Naive thymus-derived CD4-positive, alpha-beta T cell (primary cell): ENCODE data around the gene TBC1D5. TPM values are rescaled to one million over a fixed set of nuclear protein-coding genes. Genes with fewer than 3 reads are reported as not detected.

Experiments
- ATAC-seq: fragments of 150-1000 bp; cut with Tn5 transposase; 2 replicates; pipeline ENCODE4 v1.10.0; 2021; ENCODE audit warnings: mild to moderate bottlenecking, moderate library complexity
- CTCF ChIA-PET: fragments of 350-600 bp; sonication (Branson Sonifier 250); formaldehyde crosslinking; loops from one replicate; lab custom pipeline; 2021; ENCODE audit warnings: antibody characterized with exemption; lab: Charles Lee
- POLR2A ChIA-PET: fragments of 350-600 bp; sonication (Branson Sonifier 250); formaldehyde crosslinking; loops from one replicate; lab custom pipeline; 2021; ENCODE audit warnings: antibody characterized with exemption, inconsistent platforms; lab: Charles Lee
- DNase-seq, 9 donors: peaks; one replicate each; pipeline versions ENCODE4 v3.0.0 to v3.0.0-alpha.2; 2020 to 2022; ENCODE audit warnings: mixed read lengths in 1 of 9
- H3K27ac ChIP-seq: one replicate; pipeline ENCODE4 v1.7.0; 2013; ENCODE audit warnings: mild to moderate bottlenecking, low read depth, low read length, moderate library complexity
- H3K27me3 ChIP-seq, 2 donors: one replicate each; pipeline ENCODE4 v1.7.0; 2013; ENCODE audit warnings: low read length in 2 of 2, mild to moderate bottlenecking in 2 of 2, moderate library complexity in 2 of 2; ENCODE audit not compliant: control insufficient read depth in 2 of 2, insufficient read depth in 2 of 2
- H3K36me3 ChIP-seq, 3 experiments: 1 replicate in 2 of 3; 2 replicates in 1 of 3; pipeline ENCODE4 v1.7.0; 2013; ENCODE audit warnings: low read length in 3 of 3, mild to moderate bottlenecking in 3 of 3, moderate library complexity in 1 of 3; ENCODE audit not compliant: insufficient read depth in 3 of 3, control insufficient read depth in 2 of 3
- H3K4me1 ChIP-seq, 2 donors: one replicate each; pipeline ENCODE4 v1.7.0; 2013; ENCODE audit warnings: low read length in 2 of 2, mild to moderate bottlenecking in 2 of 2, moderate library complexity in 1 of 2; ENCODE audit not compliant: control insufficient read depth in 2 of 2, insufficient read depth in 2 of 2
- H3K4me3 ChIP-seq: 2 replicates; pipeline ENCODE4 v1.7.0; 2013; ENCODE audit warnings: mild to moderate bottlenecking, low read length
- H3K9me3 ChIP-seq, 3 experiments: 1 replicate in 2 of 3; 2 replicates in 1 of 3; pipeline ENCODE4 v1.7.0; 2013; ENCODE audit warnings: low read length in 3 of 3; ENCODE audit not compliant: control insufficient read depth in 2 of 3
- H3K27ac Mint-ChIP-seq, 9 donors: one replicate each; pipeline ENCODE4 v1.8.0; 2020 to 2022; ENCODE audit warnings: mixed read lengths in 9 of 9, mild to moderate bottlenecking in 8 of 9, moderate library complexity in 5 of 9, inconsistent platforms in 2 of 9
- H3K27me3 Mint-ChIP-seq, 5 donors: one replicate each; pipeline ENCODE4 v1.8.0; 2021 to 2022; ENCODE audit warnings: mixed read lengths in 5 of 5, mild to moderate bottlenecking in 1 of 5
- H3K36me3 Mint-ChIP-seq, 5 donors: one replicate each; pipeline ENCODE4 v1.8.0; 2020 to 2022; ENCODE audit warnings: mixed read lengths in 5 of 5, mild to moderate bottlenecking in 3 of 5, inconsistent platforms in 1 of 5
- H3K4me1 Mint-ChIP-seq, 7 donors: one replicate each; pipeline ENCODE4 v1.8.0; 2020 to 2022; ENCODE audit warnings: mixed read lengths in 7 of 7, mild to moderate bottlenecking in 3 of 7, inconsistent platforms in 1 of 7
- H3K4me3 Mint-ChIP-seq, 10 donors: one replicate each; pipeline ENCODE4 v1.8.0; 2020 to 2022; ENCODE audit warnings: mild to moderate bottlenecking in 10 of 10, mixed read lengths in 10 of 10, moderate library complexity in 6 of 10, inconsistent platforms in 2 of 10
- H3K9me3 Mint-ChIP-seq, 11 donors: one replicate each; pipeline ENCODE4 v1.8.0; 2020 to 2022; ENCODE audit warnings: mixed read lengths in 11 of 11, mild to moderate bottlenecking in 4 of 11, inconsistent platforms in 1 of 11, moderate library complexity in 1 of 11
- intact Hi-C, 2 donors: fragments of 100-400 bp; cut with micrococcal nuclease; formaldehyde crosslinking; loops; one replicate each; pipeline ENCODE4 v1.15.1; 2023
- polyA plus RNA-seq, 2 donors: library from polyadenylated mRNA; unstranded; fragments of 300-500 nt; fragmentation: Illumina TruSeq; gene quantifications; one replicate each; pipeline ENCODE4 v1.2.3, GENCODE V29; 2021
- total RNA-seq, 6 experiments: library from RNA in 5 of 6; stranded (reverse) in 5 of 6; gene quantifications; 1 replicate in 5 of 6; 2 replicates in 1 of 6; pipeline ENCODE4 v1.2.3 and lab custom pipeline; 2021 to 2026

The TBC1D5 gene
- total and polyA plus RNA-seq, 7 experiments from 2014 or later, result 30.5 to 54.0 (median 37.4) TPM

- no peak overlapping the region for H3K4me3 Mint-ChIP-seq
- Histone ChIP-seq H3K4me1 (no peaks in the 10 kb centered on the region), H3K27ac (no peak overlapping the region), H3K27me3 (no peaks in the 10 kb centered on the region), H3K36me3 (no peaks in the 10 kb centered on the region), H3K9me3 (no peaks in the 10 kb centered on the region), H3K4me3 (no peak overlapping the region)
- H3K27ac Mint-ChIP-seq, result no peak overlapping the region
- H3K9me3 Mint-ChIP-seq, result no peaks in the 10 kb centered on the region
- DNase-seq (no peak), ATAC-seq (no peak)
- intact Hi-C loops, result no loop called here
- no peaks in the 10 kb centered on the region for H3K4me1 Mint-ChIP-seq
- ChIA-PET POLR2A (interaction anchor here (0.6 kb wide), 1 partner anchor 1802 kb away, joined by 3 read pairs; no protein-coding TSS in a partner anchor), CTCF (interaction anchor here (0.6 kb wide), 1 partner anchor 1661 kb away, joined by 6 read pairs; no protein-coding TSS in a partner anchor)
- H3K27me3 Mint-ChIP-seq, result no peaks in the 10 kb centered on the region
- peaks cover 0 to 32% (median 19%) of the 10 kb centered on the region in 5 donors for H3K36me3 Mint-ChIP-seq
Measured at GRCh38 chr3:17551895-17552294, 190.5 kb downstream of the TBC1D5 start.

GRCh38 chr3:17551333-17551732 lies 191.1 kb downstream of the TBC1D5 start:
- intact Hi-C loops, result no loop called here
- no peaks in the 10 kb centered on the region for H3K9me3 ChIP-seq
- H3K27me3 Mint-ChIP-seq, result no peaks in the 10 kb centered on the region
- ATAC-seq (no peak), DNase-seq (no peak)
- POLR2A ChIA-PET, result no interaction called here
- H3K36me3 ChIP-seq, result no peaks in the 10 kb centered on the region
- CTCF ChIA-PET, result no interaction called here
- H3K4me3 ChIP-seq, result no peak overlapping the region
- no peak overlapping the region for H3K27ac Mint-ChIP-seq
- H3K27me3 ChIP-seq, result no peaks in the 10 kb centered on the region
- no peaks in the 10 kb centered on the region for H3K4me1 ChIP-seq
- peaks cover 0 to 29% (median 15%) of the 10 kb centered on the region in 5 donors for H3K36me3 Mint-ChIP-seq
- no peak overlapping the region for H3K27ac ChIP-seq
- H3K4me1 Mint-ChIP-seq, result no peaks in the 10 kb centered on the region
- H3K9me3 Mint-ChIP-seq, result no peaks in the 10 kb centered on the region
- H3K4me3 Mint-ChIP-seq, result no peak overlapping the region

GRCh38 chr3:17550624-17551023 lies 191.8 kb downstream of the TBC1D5 start:
- ChIA-PET CTCF (no interaction called here), POLR2A (no interaction called here)
- H3K9me3 Mint-ChIP-seq, result no peaks in the 10 kb centered on the region
- peaks cover 0 to 28% (median 10%) of the 10 kb centered on the region in 5 donors for H3K36me3 Mint-ChIP-seq
- H3K27me3 Mint-ChIP-seq, result no peaks in the 10 kb centered on the region
- no peaks in the 10 kb centered on the region for H3K9me3 ChIP-seq
- no peaks in the 10 kb centered on the region for H3K27me3 ChIP-seq
- H3K4me3 ChIP-seq, result no peak overlapping the region
- no peaks in the 10 kb centered on the region for H3K4me1 Mint-ChIP-seq
- no peak overlapping the region for H3K27ac ChIP-seq
- intact Hi-C loops, result no loop called here
- no peak for ATAC-seq
- H3K36me3 ChIP-seq, result no peaks in the 10 kb centered on the region
- H3K4me1 ChIP-seq, result no peaks in the 10 kb centered on the region
- DNase-seq, result no peak
- no peak overlapping the region for H3K4me3 Mint-ChIP-seq
- no peak overlapping the region for H3K27ac Mint-ChIP-seq

GRCh38 chr3:17546500-17547255 lies 195.8 kb downstream of the TBC1D5 start:
- no peaks in the 10 kb centered on the region for H3K27me3 ChIP-seq
- ChIA-PET CTCF (no interaction called here), POLR2A (no interaction called here)
- intact Hi-C loops, result no loop called here
- H3K9me3 ChIP-seq, result no peaks in the 10 kb centered on the region
- Mint-ChIP-seq H3K27me3 (no peaks in the 10 kb centered on the region), H3K36me3 (peaks cover 0 to 30% (median 13%) of the 10 kb centered on the region in 5 donors), H3K27ac (no peak overlapping the region), H3K4me3 (no peak overlapping the region), H3K4me1 (no peaks in the 10 kb centered on the region), H3K9me3 (peaks cover 0 to 4% (median 0%) of the 10 kb centered on the region in 11 donors)
- no peaks in the 10 kb centered on the region for H3K36me3 ChIP-seq
- no peaks in the 10 kb centered on the region for H3K4me1 ChIP-seq
- ATAC-seq, result no peak
- no peak for DNase-seq
- H3K27ac ChIP-seq, result no peak overlapping the region
- H3K4me3 ChIP-seq, result no peak overlapping the region

DNA sequence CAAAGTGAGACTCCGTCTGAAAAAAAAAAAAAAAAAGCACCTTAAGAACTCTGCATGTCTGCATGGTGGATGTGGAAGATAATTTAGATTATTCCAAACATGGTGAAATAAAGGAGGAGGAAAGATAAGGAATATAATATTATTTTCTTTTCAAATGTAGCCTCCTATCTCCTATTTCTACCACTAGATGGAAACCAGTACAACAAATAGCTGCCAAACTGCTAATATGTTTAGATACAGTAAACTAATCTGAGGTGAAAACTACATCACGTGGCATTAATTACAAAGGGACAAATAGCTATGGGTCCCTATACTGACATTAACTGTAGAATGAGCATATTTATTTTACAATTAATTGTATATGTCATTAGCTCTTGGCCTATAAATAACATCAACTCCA lies 197.8 kb downstream of the TBC1D5 start:
- no peak for DNase-seq
- H3K27me3 Mint-ChIP-seq, result no peaks in the 10 kb centered on the region
- peaks cover 0 to 4% (median 0%) of the 10 kb centered on the region in 11 donors for H3K9me3 Mint-ChIP-seq
- H3K27ac Mint-ChIP-seq, result no peak overlapping the region
- no peak overlapping the region for H3K4me3 Mint-ChIP-seq
- H3K27me3 ChIP-seq, result no peaks in the 10 kb centered on the region
- H3K9me3 ChIP-seq, result no peaks in the 10 kb centered on the region
- no peak overlapping the region for H3K27ac ChIP-seq
- no peak for ATAC-seq
- H3K36me3 ChIP-seq, result no peaks in the 10 kb centered on the region
- intact Hi-C loops, result no loop called here
- CTCF ChIA-PET, result no interaction called here
- H3K4me3 ChIP-seq, result no peak overlapping the region
- POLR2A ChIA-PET, result interaction anchor here (0.7 kb wide), 1 partner anchor 1099 kb away, joined by 5 read pairs; no protein-coding TSS in a partner anchor
- no peaks in the 10 kb centered on the region for H3K4me1 Mint-ChIP-seq
- H3K36me3 Mint-ChIP-seq, result peaks cover 0 to 32% (median 18%) of the 10 kb centered on the region in 5 donors
- no peaks in the 10 kb centered on the region for H3K4me1 ChIP-seq

- intact Hi-C loops, result no loop called here
- Mint-ChIP-seq H3K36me3 (peaks cover 0 to 43% (median 18%) of the 10 kb centered on the region in 5 donors), H3K9me3 (peaks cover 0 to 6% (median 0%) of the 10 kb centered on the region in 11 donors), H3K27me3 (no peaks in the 10 kb centered on the region), H3K27ac (no peak overlapping the region), H3K4me1 (no peaks in the 10 kb centered on the region), H3K4me3 (no peak overlapping the region)
- Histone ChIP-seq H3K36me3 (no peaks in the 10 kb centered on the region), H3K4me1 (no peaks in the 10 kb centered on the region), H3K27ac (no peak overlapping the region), H3K9me3 (no peaks in the 10 kb centered on the region), H3K4me3 (no peak overlapping the region), H3K27me3 (no peaks in the 10 kb centered on the region)
- DNase-seq, result no peak
- ChIA-PET CTCF (no interaction called here), POLR2A (no interaction called here)
- no peak for ATAC-seq
Measured at GRCh38 chr3:17542591-17542990, 199.8 kb downstream of the TBC1D5 start.

GRCh38 chr3:17539436-17539835 lies 203.0 kb downstream of the TBC1D5 start:
- Histone ChIP-seq H3K4me1 (no peaks in the 10 kb centered on the region), H3K36me3 (no peaks in the 10 kb centered on the region), H3K4me3 (no peak overlapping the region), H3K27ac (no peak overlapping the region), H3K27me3 (no peaks in the 10 kb centered on the region), H3K9me3 (no peaks in the 10 kb centered on the region)
- H3K27ac Mint-ChIP-seq, result no peak overlapping the region
- H3K27me3 Mint-ChIP-seq, result no peaks in the 10 kb centered on the region
- H3K4me3 Mint-ChIP-seq, result no peak overlapping the region
- DNase-seq (no peak), ATAC-seq (no peak)
- H3K4me1 Mint-ChIP-seq, result peaks cover 0 to 6% (median 0%) of the 10 kb centered on the region in 7 donors
- ChIA-PET POLR2A (no interaction called here), CTCF (no interaction called here)
- H3K9me3 Mint-ChIP-seq, result peaks cover 0 to 8% (median 0%) of the 10 kb centered on the region in 11 donors
- H3K36me3 Mint-ChIP-seq, result peaks cover 0 to 38% (median 18%) of the 10 kb centered on the region in 5 donors
- intact Hi-C loops, result no loop called here
